Measurements from ENCODE around the gene POFUT2.

POFUT2 gene

GRCh38 chr21:45333583-45334121 is 46.0 kb upstream of the POFUT2 start:
- no peak overlapping the region for H3K27ac ChIP-seq
- TF ChIP-seq CTCF (conservative IDR thresholded peaks at IDR 0.05) = no peak

GRCh38 chr21:45332981-45333582 is 45.4 kb upstream of the POFUT2 start:
- H3K27ac ChIP-seq = peak overlapping the region; percentile 97; the same call in 1 of the 2 replicates
- TF ChIP-seq CTCF (conservative IDR thresholded peaks at IDR 0.05) = no peak

DNA sequence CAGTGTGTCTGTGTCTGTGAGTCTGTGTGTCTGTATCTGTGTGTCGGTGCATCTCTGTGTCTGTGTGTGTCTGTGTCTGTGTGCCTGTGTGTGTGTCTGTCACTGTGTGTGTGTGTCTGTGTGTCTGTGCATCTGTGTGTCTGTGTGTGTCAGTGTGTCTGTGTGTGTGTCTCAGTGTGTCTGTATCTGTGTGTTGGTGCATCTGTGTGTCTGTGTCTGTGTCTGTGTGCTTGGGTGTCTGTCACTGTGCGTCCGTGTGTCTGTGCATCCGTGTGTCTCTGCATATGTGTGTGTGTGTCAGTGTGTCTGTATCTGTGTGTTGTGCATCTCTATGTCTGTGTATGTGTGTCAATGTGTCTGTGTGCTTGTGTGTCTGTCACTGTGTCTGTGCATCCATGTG is 44.7 kb upstream of the POFUT2 start:
- peak overlapping the region; percentile 97; the same call in 1 of the 2 replicates for H3K27ac ChIP-seq

GRCh38 chr21:45331531-45332147 is 43.9 kb upstream of the POFUT2 start:
- peak overlapping the region; percentile 97 for H3K27ac ChIP-seq
- TF ChIP-seq CTCF (conservative IDR thresholded peaks at IDR 0.05) = no peak

More for the DNA sequence above, 44.7 kb upstream of the POFUT2 start:
- TF ChIP-seq CTCF (conservative IDR thresholded peaks at IDR 0.05) = no peak

DNA sequence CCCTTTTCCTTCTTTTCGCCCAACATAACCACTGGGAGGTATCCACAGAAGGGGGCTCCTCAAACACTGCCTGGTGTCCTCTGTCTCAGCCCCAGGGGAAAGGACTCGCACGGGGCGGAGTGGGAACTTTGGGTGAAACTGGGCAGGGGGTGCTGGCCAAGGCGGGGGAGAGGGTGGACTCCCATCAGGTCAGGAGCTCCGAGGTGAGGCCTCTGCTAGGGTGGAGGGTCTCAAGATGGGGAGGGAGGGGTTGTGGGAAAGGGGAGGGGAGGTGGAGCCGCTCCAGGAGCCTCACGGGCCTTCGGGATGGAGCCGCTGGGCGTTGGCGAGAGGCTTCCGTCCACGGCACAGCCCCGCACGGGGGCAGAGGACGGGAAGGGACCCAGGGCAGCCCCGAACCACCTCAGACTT is 43.2 kb upstream of the POFUT2 start:
- peak overlapping the region; percentile 97 for H3K27ac ChIP-seq

DNA sequence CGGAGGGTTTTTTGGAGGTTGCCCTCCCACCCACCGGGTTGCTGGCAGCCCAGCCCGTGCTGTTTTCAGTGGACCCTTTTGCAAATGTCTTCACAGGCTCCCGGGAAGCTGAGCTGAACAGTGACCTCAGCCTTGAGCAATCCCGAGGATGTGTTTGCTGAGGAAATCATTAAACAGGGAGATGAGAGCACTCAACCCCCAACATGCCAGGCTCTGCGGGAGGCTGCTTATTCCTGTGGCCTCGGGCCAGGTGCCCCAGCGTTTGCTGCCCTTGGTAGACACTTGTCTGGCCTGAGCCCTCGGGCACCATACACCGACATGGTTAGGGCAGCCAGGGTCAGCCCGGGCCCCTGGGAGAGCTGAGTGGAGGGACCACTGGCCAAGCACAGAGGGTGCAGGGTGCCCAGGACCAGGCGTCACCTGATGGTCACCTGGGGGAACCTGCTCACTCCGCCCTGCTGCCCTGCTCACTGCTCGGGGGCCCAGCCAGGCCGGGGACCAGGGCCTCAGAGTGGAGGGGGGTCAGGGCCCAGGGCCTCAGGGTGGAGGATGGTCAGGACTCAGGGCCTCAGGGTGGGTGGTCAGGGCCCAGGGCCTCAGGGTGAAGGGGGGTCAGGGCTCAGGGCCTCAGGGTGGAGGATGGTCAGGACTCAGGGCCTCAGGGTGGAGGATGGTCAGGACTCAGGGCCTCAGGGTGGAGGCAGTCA is 42.5 kb upstream of the POFUT2 start:
- peak overlapping the region; percentile 97 for H3K27ac ChIP-seq

More for the DNA sequence above, 43.2 kb upstream of the POFUT2 start:
- no peak for TF ChIP-seq CTCF (conservative IDR thresholded peaks at IDR 0.05)

More for the DNA sequence above, 42.5 kb upstream of the POFUT2 start:
- TF ChIP-seq CTCF (conservative IDR thresholded peaks at IDR 0.05) = no peak

All from VCaP (cell line).